RKO (cell line): ENCODE data around the gene SFI1.
"Not testable (repeated sequence)": the region's sequence is repeated elsewhere in the genome, so short reads cannot be mapped to it uniquely, and the experiment has no call there.

ENCODE experiments used
- DNase-seq: peaks from one replicate; pipeline ENCODE4 v3.0.0-alpha.2; 2016; ENCODE audit warnings: low spot score

The SFI1 gene

DNA sequence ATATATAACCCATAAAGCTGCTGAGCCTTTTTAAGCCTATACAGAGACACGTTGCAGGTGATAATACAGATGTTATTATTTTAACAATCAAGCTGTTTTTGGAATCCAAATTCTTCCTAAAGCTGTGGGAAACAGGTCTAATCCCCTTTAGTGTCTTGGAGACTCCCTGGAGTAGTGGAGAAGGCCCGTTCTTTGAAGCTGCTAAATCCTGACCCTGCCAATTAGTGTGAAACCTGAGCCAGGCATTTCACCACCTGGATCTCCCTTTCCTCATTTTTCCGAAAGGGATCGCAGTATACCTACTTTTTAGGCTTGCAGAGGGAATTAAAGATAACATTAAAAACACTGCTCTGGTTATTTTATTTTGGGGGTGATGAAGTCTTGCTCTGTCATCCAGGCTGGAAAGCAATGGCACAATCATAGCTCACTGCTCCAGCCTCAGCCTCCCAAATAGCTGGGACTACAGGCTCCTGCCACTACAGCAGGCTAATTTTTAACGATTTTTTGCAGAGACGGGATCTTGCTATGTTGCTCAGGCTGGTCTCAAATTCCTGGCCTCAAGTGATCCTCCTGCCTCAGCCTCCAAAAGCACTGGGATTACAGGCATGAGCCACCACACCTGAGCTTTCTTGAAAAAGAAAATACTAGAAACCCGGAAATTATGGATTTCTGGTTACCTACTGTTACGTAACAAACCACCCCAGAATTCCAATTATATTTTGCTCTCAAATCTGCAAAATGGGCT, 4.9 kb upstream of the SFI1 start:
- no peak for DNase-seq

DNA sequence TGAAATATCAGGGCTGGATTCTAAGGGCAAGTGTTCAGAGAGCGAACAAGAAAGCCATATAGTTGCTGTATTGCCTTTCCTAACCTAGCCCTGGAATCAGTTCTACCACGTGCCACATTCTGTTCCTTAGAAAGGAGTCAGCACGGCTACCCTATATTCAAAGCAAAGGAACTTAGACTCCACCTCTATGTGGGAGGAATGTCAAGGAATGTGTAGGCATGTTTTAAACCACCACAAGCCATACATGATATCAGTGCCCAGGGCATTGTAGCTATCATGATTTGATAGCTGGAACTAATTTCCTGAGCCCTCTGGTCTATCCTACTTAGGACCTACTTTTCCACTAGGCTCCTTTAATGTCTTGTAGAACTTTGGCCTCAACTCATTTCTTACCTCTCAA, 4.2 kb upstream of the SFI1 start:
- no peak for DNase-seq

DNA sequence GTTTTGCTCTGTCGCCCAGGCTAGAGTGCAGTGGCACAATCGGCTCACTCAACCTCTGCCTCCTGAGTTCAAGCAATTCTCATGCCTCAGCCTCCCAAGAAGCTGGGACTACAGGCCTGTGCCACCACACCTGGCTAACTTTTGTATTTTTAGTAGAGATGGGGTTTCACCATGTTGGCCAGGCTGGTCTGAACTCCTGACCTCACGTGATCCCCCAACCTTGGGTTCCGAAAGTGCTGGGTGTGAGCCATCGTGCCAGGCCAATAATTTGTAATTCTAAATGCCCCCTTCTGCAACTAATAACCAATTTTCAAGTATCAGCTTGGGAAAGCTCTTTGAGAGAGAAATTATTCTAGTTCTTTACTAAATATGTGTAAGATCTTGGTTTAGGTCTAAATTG, 3.0 kb upstream of the SFI1 start:
- DNase-seq, result not testable (repeated sequence)

DNA sequence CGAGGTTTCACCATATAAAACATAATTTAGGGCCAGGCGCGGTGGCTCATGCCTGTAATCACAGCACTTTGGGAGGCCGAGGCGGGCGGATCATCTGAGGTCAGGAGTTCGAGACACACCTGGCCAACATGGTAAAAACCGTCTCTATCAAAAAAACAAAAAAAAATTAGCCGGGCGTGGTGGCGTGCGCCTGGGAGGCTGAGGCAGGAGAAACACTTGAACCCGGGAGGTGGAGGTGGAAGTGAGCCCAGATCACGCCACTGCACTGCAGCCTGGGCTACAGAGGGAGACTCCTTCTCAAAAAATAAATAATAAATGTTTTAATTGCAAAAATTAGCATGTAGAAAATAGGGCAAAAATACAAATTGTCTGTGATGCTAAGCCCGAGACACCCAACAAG, 993 bp upstream of the SFI1 start:
- no peak for DNase-seq

DNA sequence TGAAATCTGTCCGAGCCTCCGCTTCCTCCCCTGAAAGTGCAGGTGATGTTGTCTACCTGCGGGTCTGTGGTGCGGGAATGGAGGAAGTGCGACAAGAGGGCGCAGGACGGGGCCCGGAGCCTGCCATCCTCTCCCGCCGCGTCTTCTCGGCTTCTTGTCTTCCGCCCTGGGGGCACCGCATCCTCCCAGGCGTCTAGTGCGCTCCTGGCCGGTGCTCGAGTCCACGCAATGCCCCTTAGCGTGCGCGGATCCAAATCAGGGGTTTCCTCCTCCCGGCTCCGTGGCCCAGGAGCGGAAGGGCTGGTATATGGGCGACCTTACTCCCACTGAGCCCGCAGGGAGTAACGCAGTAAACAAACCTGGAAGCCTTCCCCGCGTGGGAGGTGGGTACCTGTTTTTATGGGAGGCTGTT, 405 bp downstream of the SFI1 start:
- DNase-seq, result peak; percentile 41

DNA sequence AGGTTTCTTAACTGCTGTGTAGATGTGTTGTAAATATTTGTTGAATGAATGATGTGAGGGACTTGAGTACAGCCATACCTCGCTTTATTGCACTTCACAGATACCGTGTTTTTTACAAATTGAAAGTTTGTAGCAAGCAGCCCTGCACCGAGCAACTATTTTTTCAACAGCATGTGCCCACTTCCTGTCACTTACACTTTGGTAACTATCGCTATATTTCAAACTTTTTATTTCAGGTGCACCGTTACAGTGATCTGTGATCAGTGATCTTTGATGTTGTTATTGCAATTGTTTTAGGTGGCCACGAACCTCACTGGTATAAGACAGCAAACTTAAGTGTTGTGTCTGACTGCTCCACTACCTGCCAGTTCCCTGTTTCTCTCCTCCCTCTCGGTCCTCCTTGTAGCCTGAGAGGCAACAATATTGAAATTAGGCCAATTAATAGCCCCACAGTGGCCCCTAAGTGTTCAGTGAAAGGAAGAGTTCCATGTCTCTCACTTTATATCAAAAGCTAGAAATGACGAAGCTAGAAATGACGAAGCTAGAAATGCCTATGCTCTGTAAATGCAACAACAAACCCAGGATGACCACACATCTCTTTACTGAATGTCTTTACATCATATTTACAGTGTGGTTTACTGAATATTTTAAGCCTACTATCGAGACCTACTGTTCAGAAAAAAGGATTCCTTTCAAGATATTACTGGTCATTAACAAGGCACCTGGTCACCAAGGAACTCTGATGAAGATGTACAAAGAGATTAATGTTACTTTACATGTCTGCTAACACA, 1.0 kb downstream of the SFI1 start:
- no peak for DNase-seq

DNA sequence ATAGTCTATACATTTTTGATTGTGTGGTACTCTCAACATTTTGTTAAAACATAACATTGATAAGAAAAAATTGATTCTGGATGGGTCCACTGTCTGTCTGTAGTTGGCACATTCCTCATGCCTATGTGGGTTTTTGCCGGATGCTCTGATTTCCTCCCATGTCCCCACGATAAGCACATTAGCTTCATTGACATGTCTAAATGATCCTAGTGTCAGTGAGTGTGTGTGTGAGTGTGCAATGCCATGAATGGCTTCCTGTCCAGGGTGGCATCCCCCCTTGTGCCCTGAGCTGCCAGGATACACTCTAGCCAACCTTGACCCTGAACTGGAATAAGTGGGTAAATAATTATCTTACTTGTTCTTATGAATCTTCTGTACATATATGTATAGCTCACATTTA, 5.4 kb downstream of the SFI1 start:
- no peak for DNase-seq

DNA sequence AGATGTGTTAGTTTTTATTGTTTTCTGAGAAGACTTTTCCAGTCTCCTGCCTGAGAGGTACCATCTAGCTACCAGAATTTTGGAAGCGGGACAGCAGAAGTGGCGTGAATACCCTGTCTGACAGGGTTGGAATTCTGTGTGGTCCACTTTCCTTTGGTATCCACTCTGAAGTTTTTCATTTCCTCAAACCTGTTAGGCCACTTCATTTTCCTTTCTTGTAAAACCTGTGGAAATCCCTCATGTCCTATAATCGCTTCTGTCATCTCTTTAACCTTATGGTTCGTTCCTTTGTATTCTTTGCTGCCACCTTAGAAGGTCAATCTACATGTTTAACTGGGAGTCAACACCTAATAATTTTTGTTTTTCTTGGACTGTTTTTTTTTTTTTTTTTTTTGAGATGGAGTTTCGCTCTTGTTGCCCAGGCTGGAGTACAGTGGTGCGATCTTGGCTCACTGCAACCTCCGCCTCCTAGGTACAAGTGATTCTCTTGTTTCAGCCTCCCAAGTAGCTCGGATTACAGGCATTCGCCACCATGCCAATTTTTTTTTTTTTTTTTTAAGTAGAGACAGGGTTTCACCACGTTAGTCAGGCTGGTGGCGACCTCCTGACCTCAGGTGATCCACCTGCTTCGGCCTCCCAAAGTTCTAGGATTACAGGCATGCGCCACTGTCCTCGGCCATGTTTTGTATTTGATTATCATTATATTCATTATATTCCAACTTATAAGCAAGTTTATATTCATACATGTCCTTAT, 7.1 kb downstream of the SFI1 start:
- DNase-seq, result no peak

DNA sequence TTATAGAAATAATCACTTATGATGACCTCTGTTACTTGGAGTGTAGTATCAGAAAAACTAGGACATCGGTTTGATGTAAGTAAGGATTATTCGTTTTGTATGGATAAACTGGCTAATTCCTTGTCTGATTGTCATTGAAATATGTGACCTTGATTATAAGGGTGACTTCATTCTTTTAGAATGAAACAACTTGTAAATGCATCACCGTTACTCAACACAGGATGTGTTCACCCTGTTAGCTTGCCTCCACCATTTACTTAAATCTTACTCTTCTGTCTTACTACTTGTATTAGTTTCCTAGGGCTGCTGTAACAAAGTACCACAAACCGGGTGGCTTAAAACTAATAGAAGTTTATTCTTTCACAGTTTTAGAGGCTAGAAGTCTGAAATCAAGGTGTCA, 7.9 kb downstream of the SFI1 start:
- peak; percentile 67 for DNase-seq

DNA sequence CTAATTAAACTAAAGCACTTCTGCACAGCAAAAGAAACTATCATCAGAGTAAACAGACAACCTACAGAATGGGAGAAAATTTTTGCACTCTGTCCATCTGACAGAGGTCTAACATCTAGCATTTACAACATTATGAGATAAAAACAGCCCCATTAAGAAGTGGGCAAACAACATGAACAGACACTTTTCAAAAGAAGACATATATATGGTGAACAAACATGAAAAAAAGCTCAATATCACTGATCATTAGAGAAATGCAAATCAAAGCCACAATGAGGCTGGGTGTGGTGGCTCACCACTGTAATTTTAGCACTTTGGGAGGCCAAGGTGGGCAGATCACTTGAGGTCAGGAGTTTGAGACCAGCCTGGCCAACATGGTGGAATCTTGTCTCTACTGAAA, 11.2 kb downstream of the SFI1 start:
- DNase-seq, result not testable (repeated sequence)

DNA sequence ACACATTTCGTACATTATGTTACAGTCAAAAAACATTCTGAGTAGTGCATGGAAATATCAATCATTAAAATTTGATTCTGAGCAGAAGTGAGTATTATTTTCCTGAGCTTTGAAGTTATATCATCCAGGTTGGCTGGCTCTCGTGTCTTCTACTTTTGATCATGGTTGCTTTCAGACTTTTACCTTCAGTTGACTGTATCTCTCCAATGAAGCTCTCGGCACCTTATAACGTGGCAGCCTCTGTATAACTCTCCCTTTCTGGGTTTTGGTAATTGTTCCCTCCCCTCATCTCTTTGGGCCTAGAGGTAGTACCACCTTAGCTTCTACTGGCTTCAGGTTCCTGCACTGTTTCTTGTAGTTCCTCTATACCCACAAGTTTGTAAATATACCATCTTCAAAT, 12.2 kb downstream of the SFI1 start:
- DNase-seq, result no peak

DNA sequence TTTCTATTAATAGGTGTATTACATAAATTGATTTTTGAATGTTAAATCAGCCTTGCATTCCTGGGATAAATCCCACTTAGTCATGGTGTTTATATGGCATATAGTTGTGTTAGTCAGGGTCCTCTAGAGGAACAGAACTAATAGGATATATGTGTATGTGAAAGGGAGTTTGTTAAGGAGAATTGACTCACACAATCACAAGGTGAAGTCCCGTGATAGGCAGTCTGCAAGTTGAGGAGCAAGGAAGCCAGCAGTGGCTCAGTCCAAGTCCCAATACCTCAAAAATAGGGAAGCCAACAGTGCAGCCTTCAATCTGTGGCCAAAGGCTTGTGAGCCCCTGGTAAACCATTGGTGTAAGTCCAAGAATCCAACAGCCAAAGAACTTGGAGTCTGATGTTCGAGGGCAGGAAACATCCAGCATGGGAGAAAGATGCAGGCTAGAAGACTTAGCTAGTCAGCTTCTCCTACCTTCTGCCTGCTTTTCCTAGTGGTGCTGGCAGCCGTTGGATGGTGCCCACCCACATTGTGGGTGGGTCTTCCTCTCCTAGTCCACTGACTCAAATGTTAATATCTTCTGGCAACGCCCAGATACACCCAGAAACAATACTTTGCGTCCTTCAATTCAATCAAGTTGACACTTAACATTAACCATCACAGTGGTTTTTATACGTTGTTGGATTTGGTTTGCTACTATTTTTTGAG, 12.9 kb downstream of the SFI1 start:
- no peak for DNase-seq

DNA sequence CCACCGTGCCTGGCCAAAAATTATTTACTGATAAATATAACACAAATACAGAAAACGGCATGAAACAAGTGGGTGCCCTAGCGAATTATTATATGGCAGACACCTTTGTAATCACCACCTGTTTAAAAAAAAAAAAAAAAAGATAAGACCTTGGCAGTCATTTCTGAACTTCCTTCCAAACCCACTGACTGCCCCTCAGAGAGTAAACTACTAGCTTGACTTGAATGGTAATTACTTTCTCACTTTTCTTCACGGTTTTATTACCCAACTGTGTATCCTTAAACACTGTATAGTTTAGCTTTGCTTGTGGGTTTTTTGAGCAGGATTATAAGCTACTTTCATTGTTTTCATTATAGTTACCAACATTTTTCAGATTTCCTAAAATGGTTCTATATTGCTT, 23.7 kb downstream of the SFI1 start:
- no peak for DNase-seq

DNA sequence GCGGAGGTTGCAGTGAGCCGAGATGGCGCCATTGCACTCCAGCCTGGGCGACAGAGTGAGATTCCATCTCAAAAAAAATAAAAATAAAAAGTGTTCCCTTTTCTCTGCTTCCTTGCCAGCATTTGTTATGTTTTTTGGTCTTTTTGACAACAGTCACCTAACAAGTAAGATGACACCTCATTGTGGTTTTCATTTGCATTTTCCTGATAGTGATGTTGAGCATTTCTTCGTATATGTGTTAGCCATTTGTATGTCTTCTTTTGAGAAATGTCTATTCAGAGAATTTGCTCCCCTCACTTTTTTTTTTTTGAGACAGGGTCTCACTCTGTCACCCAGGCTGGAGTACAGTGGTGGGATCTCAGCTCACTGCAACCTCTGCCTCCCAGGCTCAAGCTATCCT, 27.8 kb downstream of the SFI1 start:
- DNase-seq, result not testable (repeated sequence)

DNA sequence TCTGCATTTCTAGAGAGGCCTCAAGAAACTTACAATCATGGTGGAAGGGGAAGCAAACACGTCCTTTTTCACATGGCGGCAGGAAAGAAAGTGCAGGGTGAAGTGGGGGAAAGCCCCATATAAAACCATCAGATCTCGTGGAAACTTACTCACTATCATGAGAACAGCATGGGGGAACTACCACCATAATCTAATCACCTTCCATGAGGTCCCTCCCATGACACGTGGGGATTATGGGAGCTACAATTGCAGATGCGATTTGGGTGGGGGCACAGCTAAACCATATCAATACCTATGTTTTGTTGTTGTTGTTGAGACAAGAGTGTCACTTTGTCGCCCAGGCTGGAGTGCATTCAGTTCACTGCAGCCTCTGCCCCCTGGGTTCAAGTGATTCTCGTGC, 29.9 kb downstream of the SFI1 start:
- DNase-seq, result no peak

DNA sequence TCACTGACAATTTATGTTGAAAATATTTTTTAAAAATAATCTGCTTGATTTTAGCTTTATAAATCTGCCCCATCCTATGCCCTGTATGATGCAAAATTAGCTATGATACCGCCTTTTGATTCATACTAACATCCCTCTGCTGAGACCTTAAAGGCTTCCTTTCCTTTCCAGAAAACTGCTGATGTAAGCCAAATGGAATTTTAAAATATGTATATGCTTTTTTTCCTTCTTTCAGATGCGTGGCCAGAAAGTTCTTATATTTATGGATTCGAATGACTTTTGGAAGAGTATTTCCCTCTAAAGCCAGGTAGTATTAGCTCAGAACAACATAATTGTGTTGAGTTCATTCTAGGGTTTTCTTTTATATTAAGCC, 34.5 kb downstream of the SFI1 start:
- DNase-seq, result no peak

DNA sequence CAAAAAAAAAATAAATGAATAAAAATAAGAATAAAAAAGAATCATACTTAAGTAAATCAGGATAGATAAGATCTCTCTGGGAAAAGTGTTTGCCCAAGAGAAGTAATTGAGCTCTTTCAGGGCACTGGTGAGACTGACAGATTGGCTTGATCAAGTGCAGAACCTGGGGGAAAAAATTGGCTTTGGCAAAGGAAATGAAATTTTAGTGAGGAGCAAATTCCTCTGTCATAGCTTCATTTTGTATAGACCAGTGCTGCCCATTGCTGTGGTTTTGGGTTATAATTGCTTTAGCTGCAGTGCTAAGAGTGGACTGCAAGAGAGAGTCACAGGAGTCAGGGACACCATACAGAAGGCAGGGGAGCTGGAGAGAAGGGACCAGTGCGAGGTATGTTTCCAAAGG, 35.7 kb downstream of the SFI1 start:
- no peak for DNase-seq

DNA sequence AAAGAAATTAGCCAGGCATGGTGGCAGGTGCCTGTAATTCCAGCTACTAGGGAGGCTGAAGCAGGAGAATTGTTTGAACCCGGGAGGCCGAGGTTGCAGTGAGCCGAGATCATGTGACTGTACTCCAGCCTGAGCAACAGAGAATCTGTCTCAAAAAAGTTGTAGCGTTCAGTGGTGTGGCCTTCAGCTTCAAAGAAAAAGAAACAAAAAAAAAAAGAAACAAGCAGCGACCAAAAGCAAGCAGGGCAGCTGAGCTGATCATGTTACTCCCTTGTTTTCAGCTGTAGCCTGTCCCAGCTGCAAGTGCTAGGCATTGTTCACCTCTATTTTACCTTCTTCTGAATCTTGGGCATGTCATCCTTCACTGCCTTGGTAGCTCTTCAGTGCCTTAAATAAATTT, 37.0 kb downstream of the SFI1 start:
- DNase-seq, result no peak

DNA sequence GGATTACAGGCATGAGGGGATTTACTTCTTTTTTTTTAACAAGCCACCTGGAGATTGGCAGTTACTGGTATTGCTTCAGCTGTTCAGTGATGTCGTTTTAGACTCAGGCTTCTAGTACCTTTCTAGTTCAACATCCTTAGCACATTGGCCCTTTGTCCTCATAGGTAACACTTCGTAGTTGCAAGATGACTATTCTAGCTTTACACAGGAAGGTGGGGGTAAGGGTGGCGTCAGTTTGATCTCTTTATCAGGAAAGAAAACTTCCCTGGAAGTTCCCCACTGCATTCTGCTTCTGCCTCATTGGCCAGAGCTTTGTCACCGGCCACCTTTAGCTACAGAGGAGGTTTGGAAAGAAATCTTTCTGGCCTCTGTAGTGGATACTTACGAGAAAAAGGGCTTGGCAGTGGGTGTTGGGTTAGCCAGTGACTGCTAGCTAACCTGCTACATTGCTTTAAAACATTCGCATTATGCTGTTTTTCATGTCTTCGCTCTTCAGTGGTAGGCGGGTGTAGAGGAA, 40.7 kb downstream of the SFI1 start:
- DNase-seq, result no peak

DNA sequence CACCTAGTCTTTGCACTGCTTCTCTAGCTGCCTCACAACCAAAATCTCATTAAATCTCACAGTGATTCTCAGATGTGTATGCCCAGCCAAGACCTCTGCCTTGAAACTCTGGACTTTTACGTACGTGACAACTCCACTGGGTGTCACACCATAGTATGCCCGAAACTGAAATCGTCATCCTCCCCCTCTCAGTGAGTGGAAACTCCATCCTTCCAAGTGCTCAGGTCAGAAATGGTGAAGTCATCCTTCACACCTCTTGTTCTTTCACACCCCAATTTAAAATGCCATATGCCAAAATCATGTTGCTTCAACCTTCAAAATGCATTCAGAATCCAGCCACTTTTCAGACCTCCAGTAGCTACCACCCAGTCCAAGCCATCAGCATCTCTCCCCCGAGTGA, 42.5 kb downstream of the SFI1 start:
- DNase-seq, result no peak

DNA sequence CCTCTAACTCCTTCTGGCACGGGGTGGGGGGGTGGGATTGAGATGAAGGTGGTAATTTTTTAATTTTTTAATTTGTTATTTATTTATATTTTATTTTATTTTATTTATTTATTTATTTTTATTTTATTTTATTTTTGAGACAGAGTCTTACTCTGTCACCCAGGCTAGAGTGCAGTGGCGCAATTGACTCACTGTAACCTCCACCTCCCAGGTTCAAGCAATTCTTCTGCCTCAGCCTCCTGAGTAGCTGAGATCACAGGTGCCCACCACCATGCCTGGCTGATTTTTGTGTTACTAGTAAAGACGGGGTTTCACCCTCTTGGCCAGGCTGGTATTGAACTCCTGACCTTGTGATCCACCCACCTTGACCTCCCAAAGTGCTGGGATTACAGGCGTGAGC, 43.8 kb downstream of the SFI1 start:
- not testable (repeated sequence) for DNase-seq

DNA sequence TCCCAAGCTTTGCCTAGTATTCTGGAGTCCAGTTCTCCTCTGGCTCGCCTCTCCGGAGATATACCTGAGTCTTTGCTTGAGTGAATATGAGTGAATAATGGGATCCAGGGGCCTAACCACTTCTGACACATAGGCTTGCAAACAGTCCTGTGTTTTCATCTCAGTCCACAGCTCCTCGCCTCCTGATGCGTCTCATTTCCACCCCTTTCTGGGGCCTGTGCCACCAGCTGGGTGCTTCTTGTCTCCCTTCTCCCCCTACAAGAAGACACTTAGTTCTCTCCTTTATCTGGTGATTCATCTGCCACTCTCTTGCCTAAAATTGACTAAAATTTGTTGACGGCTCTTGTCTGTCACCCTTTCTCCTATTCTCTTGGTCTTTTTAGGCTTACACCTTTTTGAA, 44.6 kb downstream of the SFI1 start:
- no peak for DNase-seq
